ENCODE measurements around the gene PMEL.

DNA sequence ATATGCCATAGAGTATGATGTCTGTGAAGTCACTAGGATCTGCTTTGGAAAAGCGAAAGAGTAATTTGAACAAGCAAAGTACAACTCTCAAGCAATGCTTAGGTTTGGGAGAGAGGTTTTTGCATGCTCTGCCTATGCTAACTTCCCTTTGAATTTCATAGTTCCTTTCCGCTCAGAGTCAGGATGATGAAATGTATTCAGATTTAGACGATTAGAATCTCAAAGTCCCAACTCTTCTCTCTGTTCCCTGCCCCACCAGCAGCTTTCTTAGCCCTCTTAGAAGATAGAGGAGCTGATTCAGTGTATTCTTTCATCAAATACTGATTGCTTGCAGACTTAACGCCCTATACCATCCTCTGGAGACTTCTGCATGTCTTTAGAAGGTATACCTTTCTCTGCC, 19.5 kb upstream of the PMEL start:
- no peak for TF ChIP-seq CTCF (IDR thresholded peaks at IDR 0.05; ENCODE audit: low read length)
- TF ChIP-seq EZH2 (IDR thresholded peaks at IDR 0.05; ENCODE audit: borderline replicate concordance, low read length), result no peak

All from OCI-LY1 (cell line).